ENCODE data around the gene PGAP6.
"Not testable (repeated sequence)": the region's sequence is repeated elsewhere in the genome, so short reads cannot be mapped to it uniquely, and the experiment has no call there.

Gene PGAP6

GRCh38 chr16:381789-382717 is at the start of gene PGAP6:
Gene PGAP6, minus strand, starts transcription at chr16:381978. Its CDS starts 157 bp downstream, at chr16:381821.
- peak; percentile 88 for DNase-seq (ENCODE audit: low spot score)

GRCh38 chr16:430904-431303 is 49.1 kb upstream of the PGAP6 start:
- DNase-seq (ENCODE audit: low spot score) = no peak

GRCh38 chr16:427250-427649 is 45.5 kb upstream of the PGAP6 start:
- no peak for DNase-seq (ENCODE audit: low spot score)

GRCh38 chr16:426906-427249 is 45.1 kb upstream of the PGAP6 start:
- no peak for DNase-seq (ENCODE audit: low spot score)

GRCh38 chr16:426115-426905 is 44.5 kb upstream of the PGAP6 start:
- DNase-seq (ENCODE audit: low spot score) = peak; percentile 55

- peak; percentile 82 for DNase-seq (ENCODE audit: low spot score)
These were observed 43.9 kb upstream of the PGAP6 start for GRCh38 chr16:425740-426114.

- DNase-seq (ENCODE audit: low spot score) = peak; percentile 97
These were observed 43.4 kb upstream of the PGAP6 start, which contains the start of gene RAB11FIP3 for GRCh38 chr16:425082-425718. Gene RAB11FIP3, plus strand, starts transcription at chr16:425649. Its CDS starts 358 bp downstream, at chr16:426007.

GRCh38 chr16:424623-425081 is 42.9 kb upstream of the PGAP6 start:
- no peak for DNase-seq (ENCODE audit: low spot score)

- no peak for DNase-seq (ENCODE audit: low spot score)
These were observed 42.4 kb upstream of the PGAP6 start for GRCh38 chr16:424033-424622.

GRCh38 chr16:422179-422578 is 40.4 kb upstream of the PGAP6 start:
- not testable (repeated sequence) for DNase-seq (ENCODE audit: low spot score)

- not testable (repeated sequence) for DNase-seq (ENCODE audit: low spot score)
These were observed 33.4 kb upstream of the PGAP6 start for GRCh38 chr16:415170-415498.

- DNase-seq (ENCODE audit: low spot score) = no peak
These were observed 32.8 kb upstream of the PGAP6 start for GRCh38 chr16:414395-415169.

GRCh38 chr16:411576-412265 is 29.9 kb upstream of the PGAP6 start:
- DNase-seq (ENCODE audit: low spot score) = no peak

GRCh38 chr16:410516-411178 is 28.9 kb upstream of the PGAP6 start:
- no peak for DNase-seq (ENCODE audit: low spot score)

- no peak for DNase-seq (ENCODE audit: low spot score)
These were observed 25.5 kb upstream of the PGAP6 start for GRCh38 chr16:407253-407652.

- no peak for DNase-seq (ENCODE audit: low spot score)
These were observed 24.0 kb upstream of the PGAP6 start for GRCh38 chr16:405548-406506.

GRCh38 chr16:404971-405486 is 23.3 kb upstream of the PGAP6 start:
- no peak for DNase-seq (ENCODE audit: low spot score)

GRCh38 chr16:401468-402348 is 19.9 kb upstream of the PGAP6 start, which contains the start of gene DECR2:
Gene DECR2, plus strand, starts transcription at chr16:401885. Its CDS starts 79 bp downstream, at chr16:401964.
- DNase-seq (ENCODE audit: low spot score) = peak; percentile 96

Data from iPS-NIHi11 (cell line).